ENCODE data around the gene CCDC177. TPM values are rescaled to one million over a fixed set of nuclear protein-coding genes. Genes with fewer than 3 reads are reported as not detected.
A peak's percentile ranks its signal among the peaks of the same experiment; 100 is the strongest.

The CCDC177 gene
- total RNA-seq, 1 experiment from 2014 or later: 2.1 TPM

DNA sequence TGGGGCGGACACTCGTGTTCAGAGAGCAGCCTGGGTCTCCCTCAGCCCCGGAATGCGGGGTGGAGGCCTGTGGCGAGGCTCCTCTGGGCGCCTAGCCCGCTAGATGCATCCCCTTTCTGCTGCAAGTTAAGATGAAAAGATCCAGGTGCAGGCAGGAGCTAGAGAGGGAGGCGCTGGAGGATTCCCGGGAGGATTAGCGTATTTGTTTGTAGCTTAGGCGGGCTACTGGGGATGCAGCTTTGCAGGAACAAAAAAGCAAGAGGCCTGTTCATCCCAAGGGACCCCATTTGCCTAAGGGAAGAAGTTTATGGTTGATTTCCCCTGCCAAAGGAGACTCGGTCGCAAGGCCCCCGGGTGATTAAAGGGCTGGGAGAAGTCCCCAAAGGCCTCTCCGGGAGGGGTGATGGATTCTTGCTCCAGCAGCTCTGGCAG lies 824 bp downstream of the CCDC177 start:
- H3K4me3 Mint-ChIP-seq: peak overlapping the region; percentile 76
- ChIA-PET CTCF (interaction anchor here (0.6 to 5.9 kb wide), 47 partner anchors 8 to 454 kb away, joined by 3 to 130 read pairs (median 4); partner anchors contain the start of genes PLEKHD1 and SMOC1), POLR2A (interaction anchor here (0.7 to 1.8 kb wide), 4 partner anchors 26 to 193 kb away, joined by 3 to 5 read pairs (median 4); partner anchors contain the start of gene SRSF5)
- DNase-seq (ENCODE audit: low spot score) (peak; percentile 32), ATAC-seq (peak; percentile 8)
- TF ChIP-seq ZNF423 (CRISPR knock-in tag; IDR thresholded peaks at IDR 0.05) (peak; percentile 86), ZNF671 (CRISPR knock-in tag; IDR thresholded peaks at IDR 0.05) (no peak)
- H3K9me3 Mint-ChIP-seq: no peaks in the 10 kb centered on the region
- H3K27ac Mint-ChIP-seq: no peak overlapping the region
- H3K36me3 Mint-ChIP-seq: peaks cover 2% of the 10 kb centered on the region; the same call in 1 of the 2 replicates
- H3K27me3 Mint-ChIP-seq (ENCODE audit: low read depth): peaks cover 71% of the 10 kb centered on the region
- H3K4me1 Mint-ChIP-seq: peaks cover 3% of the 10 kb centered on the region; the same call in 1 of the 2 replicates

DNA sequence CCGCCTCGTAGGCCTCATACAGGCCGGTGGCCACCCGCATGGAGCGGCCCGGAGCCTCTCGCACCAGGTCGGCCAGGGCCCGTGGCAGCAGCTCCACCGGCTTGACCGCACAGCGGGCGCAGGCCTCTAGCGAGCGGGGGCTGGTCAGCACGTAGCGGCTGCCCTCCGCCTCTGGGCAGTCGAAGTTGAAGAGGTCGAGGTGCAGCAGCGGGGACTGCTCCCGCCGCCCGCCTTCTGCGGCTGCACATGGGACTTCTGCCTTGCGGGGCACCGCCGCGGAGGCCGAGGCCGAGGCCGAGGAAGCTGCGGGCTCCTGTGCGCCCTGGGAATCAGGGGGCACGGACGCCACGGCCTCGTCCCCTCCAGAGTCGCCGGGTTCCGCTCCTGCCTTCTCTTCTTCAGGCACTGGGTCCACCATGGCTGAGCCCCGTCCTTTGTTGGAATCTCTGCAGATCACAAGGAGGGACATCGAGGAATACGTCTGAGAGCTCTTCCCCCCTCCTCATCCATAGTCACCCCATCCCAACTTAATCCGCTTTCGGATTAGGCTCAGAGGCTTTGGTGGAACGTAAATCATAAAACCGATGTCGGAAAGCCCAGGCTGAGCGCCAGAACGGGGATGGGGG lies 1.4 kb downstream of the CCDC177 start:
- no peak for ATAC-seq
- Mint-ChIP-seq H3K27me3 (ENCODE audit: low read depth) (peaks cover 76% of the 10 kb centered on the region), H3K4me3 (peak overlapping the region; percentile 76), H3K36me3 (peaks cover 2% of the 10 kb centered on the region; the same call in 1 of the 2 replicates), H3K4me1 (no peaks in the 10 kb centered on the region), H3K27ac (no peak overlapping the region), H3K9me3 (no peaks in the 10 kb centered on the region)
- TF ChIP-seq ZNF263 (CRISPR knock-in tag; IDR thresholded peaks at IDR 0.05; ENCODE audit: low read depth) (0 out of 2 replicates have a peak, but pooled peaks have one; percentile 31), FOXJ3 (CRISPR knock-in tag; IDR thresholded peaks at IDR 0.05; ENCODE audit: borderline replicate concordance) (no peak), RELA (CRISPR knock-in tag; IDR thresholded peaks at IDR 0.05; ENCODE audit: borderline replicate concordance) (0 out of 2 replicates have a peak, but pooled peaks have one; percentile 24)
- TF ChIP-seq, protein P1, sequence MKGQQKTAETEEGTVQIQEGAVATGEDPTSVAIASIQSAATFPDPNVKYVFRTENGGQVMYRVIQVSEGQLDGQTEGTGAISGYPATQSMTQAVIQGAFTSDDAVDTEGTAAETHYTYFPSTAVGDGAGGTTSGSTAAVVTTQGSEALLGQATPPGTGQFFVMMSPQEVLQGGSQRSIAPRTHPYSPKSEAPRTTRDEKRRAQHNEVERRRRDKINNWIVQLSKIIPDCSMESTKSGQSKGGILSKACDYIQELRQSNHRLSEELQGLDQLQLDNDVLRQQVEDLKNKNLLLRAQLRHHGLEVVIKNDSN (CRISPR knock-in tag; IDR thresholded peaks at IDR 0.05): no peak
- ChIA-PET CTCF (interaction anchor here (0.9 to 5.9 kb wide), 27 partner anchors 10 to 455 kb away, joined by 3 to 130 read pairs (median 5); partner anchors contain the start of gene PLEKHD1), POLR2A (interaction anchor here (0.7 to 1.8 kb wide), 4 partner anchors 25 to 194 kb away, joined by 3 to 5 read pairs (median 4); partner anchors contain the start of gene SRSF5)
- DNase-seq (ENCODE audit: low spot score): no peak

DNA sequence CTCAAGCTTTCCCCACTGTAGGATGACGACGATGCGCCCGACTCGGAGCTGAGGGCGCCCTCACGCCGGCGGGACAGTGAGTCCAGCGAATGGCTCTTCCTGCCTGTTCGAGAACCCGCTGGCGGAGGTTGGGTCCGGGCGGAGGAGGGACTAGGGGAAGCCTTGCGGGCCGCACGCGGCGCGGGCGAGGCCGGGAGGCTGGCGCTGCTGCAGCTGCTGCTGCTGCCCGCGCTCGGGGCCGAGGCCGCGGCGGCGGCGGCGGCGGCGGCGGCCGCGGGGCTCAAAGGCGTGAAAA lies 1.9 kb downstream of the CCDC177 start:
- DNase-seq (ENCODE audit: low spot score) (peak; percentile 24), ATAC-seq (no peak)
- Mint-ChIP-seq H3K9me3 (no peaks in the 10 kb centered on the region), H3K27me3 (ENCODE audit: low read depth) (peaks cover 80% of the 10 kb centered on the region), H3K4me3 (peak overlapping the region; percentile 33; the same call in 1 of the 2 replicates), H3K36me3 (peaks cover 2% of the 10 kb centered on the region; the same call in 1 of the 2 replicates), H3K4me1 (no peaks in the 10 kb centered on the region), H3K27ac (no peak overlapping the region)
- ChIA-PET CTCF (interaction anchor here (1.1 to 5.9 kb wide), 7 partner anchors 10 to 69 kb away, joined by 3 to 130 read pairs (median 17); no protein-coding TSS in a partner anchor), POLR2A (no interaction called here)
- TF ChIP-seq CREB1 (CRISPR knock-in tag; IDR thresholded peaks at IDR 0.05) (no peak), FOXK1 (CRISPR knock-in tag; IDR thresholded peaks at IDR 0.05) (no peak), ETV6 (CRISPR knock-in tag; IDR thresholded peaks at IDR 0.05) (no peak), MYBL2 (CRISPR knock-in tag; IDR thresholded peaks at IDR 0.05) (no peak), CREM (CRISPR knock-in tag; IDR thresholded peaks at IDR 0.05) (no peak), JUN (CRISPR knock-in tag; IDR thresholded peaks at IDR 0.05) (no peak)
- TF ChIP-seq, protein P2, sequence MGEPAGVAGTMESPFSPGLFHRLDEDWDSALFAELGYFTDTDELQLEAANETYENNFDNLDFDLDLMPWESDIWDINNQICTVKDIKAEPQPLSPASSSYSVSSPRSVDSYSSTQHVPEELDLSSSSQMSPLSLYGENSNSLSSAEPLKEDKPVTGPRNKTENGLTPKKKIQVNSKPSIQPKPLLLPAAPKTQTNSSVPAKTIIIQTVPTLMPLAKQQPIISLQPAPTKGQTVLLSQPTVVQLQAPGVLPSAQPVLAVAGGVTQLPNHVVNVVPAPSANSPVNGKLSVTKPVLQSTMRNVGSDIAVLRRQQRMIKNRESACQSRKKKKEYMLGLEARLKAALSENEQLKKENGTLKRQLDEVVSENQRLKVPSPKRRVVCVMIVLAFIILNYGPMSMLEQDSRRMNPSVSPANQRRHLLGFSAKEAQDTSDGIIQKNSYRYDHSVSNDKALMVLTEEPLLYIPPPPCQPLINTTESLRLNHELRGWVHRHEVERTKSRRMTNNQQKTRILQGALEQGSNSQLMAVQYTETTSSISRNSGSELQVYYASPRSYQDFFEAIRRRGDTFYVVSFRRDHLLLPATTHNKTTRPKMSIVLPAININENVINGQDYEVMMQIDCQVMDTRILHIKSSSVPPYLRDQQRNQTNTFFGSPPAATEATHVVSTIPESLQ (CRISPR knock-in tag; IDR thresholded peaks at IDR 0.05): no peak
- TF ChIP-seq, protein P3, sequence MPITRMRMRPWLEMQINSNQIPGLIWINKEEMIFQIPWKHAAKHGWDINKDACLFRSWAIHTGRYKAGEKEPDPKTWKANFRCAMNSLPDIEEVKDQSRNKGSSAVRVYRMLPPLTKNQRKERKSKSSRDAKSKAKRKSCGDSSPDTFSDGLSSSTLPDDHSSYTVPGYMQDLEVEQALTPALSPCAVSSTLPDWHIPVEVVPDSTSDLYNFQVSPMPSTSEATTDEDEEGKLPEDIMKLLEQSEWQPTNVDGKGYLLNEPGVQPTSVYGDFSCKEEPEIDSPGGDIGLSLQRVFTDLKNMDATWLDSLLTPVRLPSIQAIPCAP (CRISPR knock-in tag; IDR thresholded peaks at IDR 0.05): no peak
